ENCODE results near the gene FAM222A.

FAM222A gene

GRCh38 chr12:109741970-109742703, 28.5 kb downstream of the FAM222A start:
- no peak for TF ChIP-seq CTCF (conservative IDR thresholded peaks at IDR 0.05)
- peak overlapping the region; percentile 95; the same call in 1 of the 2 replicates for H3K27ac ChIP-seq

- H3K27ac ChIP-seq, result no peak overlapping the region
- TF ChIP-seq CTCF (conservative IDR thresholded peaks at IDR 0.05), result no peak
Observed at GRCh38 chr12:109743076-109743910, 29.7 kb downstream of the FAM222A start.

- H3K27ac ChIP-seq, result 0 out of 2 replicates have a peak overlapping the region, but pooled peaks have one; percentile 37
Observed at GRCh38 chr12:109744026-109744425, 30.4 kb downstream of the FAM222A start.

GRCh38 chr12:109744986-109745942, 31.6 kb downstream of the FAM222A start:
- H3K27ac ChIP-seq, result peak overlapping the region; percentile 37

More at GRCh38 chr12:109744026-109744425, 30.4 kb downstream of the FAM222A start:
- TF ChIP-seq CTCF (conservative IDR thresholded peaks at IDR 0.05), result no peak

GRCh38 chr12:109752117-109753053, 38.8 kb downstream of the FAM222A start:
- peak overlapping the region; percentile 95 for H3K27ac ChIP-seq
- TF ChIP-seq CTCF (conservative IDR thresholded peaks at IDR 0.05), result no peak

More at GRCh38 chr12:109744986-109745942, 31.6 kb downstream of the FAM222A start:
- TF ChIP-seq CTCF (conservative IDR thresholded peaks at IDR 0.05), result no peak

- H3K27ac ChIP-seq, result peak overlapping the region; percentile 95
- no peak for TF ChIP-seq CTCF (conservative IDR thresholded peaks at IDR 0.05)
Observed at GRCh38 chr12:109753054-109753401, 39.4 kb downstream of the FAM222A start.
